MM.1S (cell line): Measurements from ENCODE around the gene DAB2IP.
A peak's percentile ranks its signal among the peaks of the same experiment; 100 is the strongest.

Source experiments
- DNase-seq: peaks from one replicate; pipeline ENCODE4 v3.0.0-alpha.2; 2015
- H2AFZ ChIP-seq: fragments of 300-600 bp; sonication (generic); 2 replicates; pipeline ENCODE4 v1.6.0; 2016; ENCODE audit warnings: antibody characterized with exemption, low read length
- H3F3A ChIP-seq: fragments of 300-600 bp; sonication (generic); 2 replicates; pipeline ENCODE4 v1.6.1; 2016; ENCODE audit warnings: mild to moderate bottlenecking, antibody characterized with exemption, low read length, moderate library complexity, mixed read lengths; ENCODE audit not compliant: insufficient read depth
- H3K27ac ChIP-seq: fragments of 300-600 bp; sonication (generic); 2 replicates; pipeline ENCODE4 v1.5.1; 2016; ENCODE audit warnings: mild to moderate bottlenecking, low read length
- H3K27me3 ChIP-seq: fragments of 300-600 bp; sonication (generic); replicated peaks from 2 replicates; pipeline ENCODE4 v1.6.0; 2016; ENCODE audit warnings: low read length; ENCODE audit not compliant: insufficient read depth
- H3K36me3 ChIP-seq: fragments of 300-600 bp; sonication (generic); replicated peaks from 2 replicates; pipeline ENCODE4 v1.6.1; 2016; ENCODE audit warnings: mild to moderate bottlenecking, low read length, mixed read lengths; ENCODE audit not compliant: insufficient read depth
- H3K4me1 ChIP-seq: fragments of 300-600 bp; sonication (generic); 2 replicates; pipeline ENCODE4 v1.6.1; 2016; ENCODE audit warnings: low read length, mixed read lengths
- H3K4me2 ChIP-seq: fragments of 300-600 bp; sonication (generic); 2 replicates; pipeline ENCODE4 v1.6.0; 2016; ENCODE audit warnings: low read depth, low read length
- H3K4me3 ChIP-seq: fragments of 300-600 bp; sonication (generic); 2 replicates; pipeline ENCODE4 v1.5.1; 2016; ENCODE audit warnings: low read length, mixed read lengths
- H3K79me2 ChIP-seq: fragments of 300-600 bp; sonication (generic); 2 replicates; pipeline ENCODE4 v1.6.1; 2016; ENCODE audit warnings: mixed run types, low read length, mixed read lengths
- H3K9ac ChIP-seq: fragments of 300-600 bp; sonication (generic); 2 replicates; pipeline ENCODE4 v1.6.1; 2016; ENCODE audit warnings: low read length, mixed read lengths
- H3K9me2 ChIP-seq: fragments of 300-600 bp; sonication (generic); replicated peaks from 2 replicates; pipeline ENCODE4 v1.6.1; 2016; ENCODE audit warnings: mild to moderate bottlenecking, low read length, mixed read lengths; ENCODE audit not compliant: insufficient read depth
- H3K9me3 ChIP-seq: fragments of 300-600 bp; sonication (generic); replicated peaks from 2 replicates; pipeline ENCODE4 v1.6.1; 2016; ENCODE audit warnings: mild to moderate bottlenecking, low read length, mixed read lengths; ENCODE audit not compliant: insufficient read depth
- H4K20me1 ChIP-seq: fragments of 300-600 bp; sonication (generic); 2 replicates; pipeline ENCODE4 v1.6.1; 2016; ENCODE audit warnings: mild to moderate bottlenecking, low read length, moderate library complexity, mixed read lengths; ENCODE audit not compliant: insufficient read depth
- EZH2 ChIP-seq: fragments of 300-600 bp; sonication (generic); optimal IDR thresholded peaks from 2 replicates; pipeline ENCODE3; 2017; ENCODE audit warnings: low read depth, mild to moderate bottlenecking, antibody characterized with exemption, low read length, mixed read lengths
- EZH2phosphoT487 ChIP-seq: fragments of 300-600 bp; sonication (generic); IDR thresholded peaks from 2 replicates; pipeline ENCODE4 v1.6.1; 2018; ENCODE audit warnings: antibody characterized with exemption, low read length
- TF ChIP-seq, protein P1 (sequence below): fragments of 300-600 bp; sonication (generic); IDR thresholded peaks from 2 replicates; pipeline ENCODE4 v1.5.1; 2016; ENCODE audit warnings: antibody characterized with exemption, low read length, mixed read lengths

Gene DAB2IP

DNA sequence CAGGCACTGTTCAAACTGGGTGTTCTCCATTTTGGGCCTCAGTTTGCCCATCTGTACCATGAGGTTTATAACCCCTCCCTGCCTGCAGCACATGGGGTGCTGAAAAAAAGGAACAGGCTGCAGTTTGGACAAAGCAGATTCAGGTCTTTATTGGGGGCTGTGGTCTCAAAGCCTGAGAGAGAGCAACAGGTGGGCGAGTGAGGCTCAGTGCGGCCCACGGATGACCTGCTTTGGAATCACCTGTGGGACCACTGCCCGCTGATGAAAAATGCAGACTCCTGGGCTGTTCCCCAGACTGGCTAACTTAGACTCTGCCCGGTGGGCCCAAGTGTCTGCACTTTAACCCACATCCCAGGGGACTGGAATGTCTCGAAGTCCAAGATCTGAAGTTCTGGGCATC lies 11.8 kb upstream of the DAB2IP start:
- Histone ChIP-seq H3K9me2 (no peaks in the 10 kb centered on the region), H3K4me3 (no peak overlapping the region), H3K4me1 (no peaks in the 10 kb centered on the region), H3K27ac (no peak overlapping the region), H3K36me3 (no peaks in the 10 kb centered on the region), H3F3A (no peaks in the 10 kb centered on the region), H2AFZ (no peak overlapping the region), H3K27me3 (peaks cover 7% of the 10 kb centered on the region), H3K9me3 (no peaks in the 10 kb centered on the region), H3K79me2 (no peaks in the 10 kb centered on the region), H4K20me1 (no peaks in the 10 kb centered on the region), H3K4me2 (no peak overlapping the region), H3K9ac (no peak overlapping the region)
- DNase-seq, result no peak
- TF ChIP-seq, protein P1, sequence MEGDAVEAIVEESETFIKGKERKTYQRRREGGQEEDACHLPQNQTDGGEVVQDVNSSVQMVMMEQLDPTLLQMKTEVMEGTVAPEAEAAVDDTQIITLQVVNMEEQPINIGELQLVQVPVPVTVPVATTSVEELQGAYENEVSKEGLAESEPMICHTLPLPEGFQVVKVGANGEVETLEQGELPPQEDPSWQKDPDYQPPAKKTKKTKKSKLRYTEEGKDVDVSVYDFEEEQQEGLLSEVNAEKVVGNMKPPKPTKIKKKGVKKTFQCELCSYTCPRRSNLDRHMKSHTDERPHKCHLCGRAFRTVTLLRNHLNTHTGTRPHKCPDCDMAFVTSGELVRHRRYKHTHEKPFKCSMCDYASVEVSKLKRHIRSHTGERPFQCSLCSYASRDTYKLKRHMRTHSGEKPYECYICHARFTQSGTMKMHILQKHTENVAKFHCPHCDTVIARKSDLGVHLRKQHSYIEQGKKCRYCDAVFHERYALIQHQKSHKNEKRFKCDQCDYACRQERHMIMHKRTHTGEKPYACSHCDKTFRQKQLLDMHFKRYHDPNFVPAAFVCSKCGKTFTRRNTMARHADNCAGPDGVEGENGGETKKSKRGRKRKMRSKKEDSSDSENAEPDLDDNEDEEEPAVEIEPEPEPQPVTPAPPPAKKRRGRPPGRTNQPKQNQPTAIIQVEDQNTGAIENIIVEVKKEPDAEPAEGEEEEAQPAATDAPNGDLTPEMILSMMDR, result no peak
- TF ChIP-seq EZH2 (no peak), EZH2phosphoT487 (no peak)

DNA sequence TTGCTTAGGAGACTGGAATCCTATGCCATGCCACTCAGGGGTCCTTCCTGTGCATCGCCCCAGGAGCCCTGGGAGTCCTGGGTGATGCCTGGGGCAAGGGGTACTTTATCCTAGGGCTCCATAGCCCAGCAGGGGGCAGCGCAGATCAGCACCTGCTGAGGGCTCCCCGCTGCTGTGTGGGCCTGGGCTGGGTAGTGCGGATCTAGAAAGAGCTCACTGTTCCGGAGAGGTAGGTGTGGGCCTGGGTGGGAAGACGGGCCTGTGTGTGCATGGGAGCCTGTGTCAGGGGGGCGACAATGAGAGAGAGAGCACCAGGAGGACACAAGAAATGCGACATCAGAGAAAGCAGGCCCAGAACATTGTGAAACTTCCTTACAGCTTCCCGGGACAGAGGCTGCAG lies 11.4 kb upstream of the DAB2IP start:
- Histone ChIP-seq H3K9ac (no peak overlapping the region), H3K4me1 (no peaks in the 10 kb centered on the region), H3K4me3 (no peak overlapping the region), H3K79me2 (no peaks in the 10 kb centered on the region), H3K9me3 (no peaks in the 10 kb centered on the region), H3K36me3 (no peaks in the 10 kb centered on the region), H3K9me2 (no peaks in the 10 kb centered on the region), H3K27ac (no peak overlapping the region), H3K27me3 (peaks cover 7% of the 10 kb centered on the region), H2AFZ (no peak overlapping the region), H4K20me1 (no peaks in the 10 kb centered on the region), H3F3A (no peaks in the 10 kb centered on the region), H3K4me2 (no peak overlapping the region)
- DNase-seq, result no peak
- TF ChIP-seq EZH2, result no peak
- TF ChIP-seq, protein P1, result peak; percentile 40

DNA sequence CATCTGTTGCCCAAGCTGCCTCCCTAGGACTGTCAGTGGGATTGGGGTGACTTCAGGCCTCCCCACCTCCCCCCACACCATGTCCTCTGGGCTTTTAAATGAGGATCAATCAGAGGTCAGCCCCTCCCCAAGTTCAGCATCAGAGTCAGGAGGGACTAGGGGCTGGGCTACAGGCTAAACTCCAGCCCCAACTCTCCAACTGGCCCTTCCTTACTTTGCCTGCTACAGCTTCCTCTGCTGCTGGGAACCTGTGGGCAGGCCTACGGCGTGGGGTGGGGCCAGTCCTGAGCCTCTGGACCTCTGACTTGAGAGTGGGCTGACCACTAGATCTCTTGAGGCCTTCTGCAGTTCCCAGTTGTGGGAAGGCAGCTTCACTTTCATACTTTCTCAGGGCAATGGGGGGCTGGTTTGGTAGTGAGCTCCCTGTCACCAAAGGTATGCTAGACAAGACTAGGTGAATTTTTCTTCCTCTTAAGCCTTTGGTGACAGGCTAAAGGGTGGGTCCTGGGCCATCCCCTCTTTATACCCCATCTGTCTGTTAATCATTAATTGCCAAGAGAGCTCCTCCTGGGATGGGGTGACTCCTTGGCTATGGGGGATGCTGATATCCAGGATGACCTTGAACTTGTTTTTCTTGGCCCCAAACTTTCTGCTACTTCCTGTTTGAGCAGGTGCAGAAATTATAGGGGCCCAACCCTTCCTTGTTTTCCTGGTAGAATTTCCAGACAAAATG lies 10.8 kb upstream of the DAB2IP start:
- Histone ChIP-seq H3K4me3 (no peak overlapping the region), H3K9ac (no peak overlapping the region), H3F3A (no peaks in the 10 kb centered on the region), H3K36me3 (no peaks in the 10 kb centered on the region), H3K9me2 (no peaks in the 10 kb centered on the region), H4K20me1 (no peaks in the 10 kb centered on the region), H3K4me2 (no peak overlapping the region), H3K9me3 (no peaks in the 10 kb centered on the region), H3K4me1 (no peaks in the 10 kb centered on the region), H3K27me3 (peaks cover 7% of the 10 kb centered on the region), H3K27ac (no peak overlapping the region), H2AFZ (no peak overlapping the region), H3K79me2 (no peaks in the 10 kb centered on the region)
- TF ChIP-seq, protein P1, result no peak
- TF ChIP-seq EZH2 (no peak), EZH2phosphoT487 (no peak)
- no peak for DNase-seq
